Gastrocnemius medialis (tissue), 4 donors: ENCODE data around the gene SLC9C1. TPM values are rescaled to one million over a fixed set of nuclear protein-coding genes. Genes with fewer than 3 reads are reported as not detected.

Experiments used
- ATAC-seq, 2 donors: fragments of 150-250 bp; one replicate each; pipeline ENCODE4 v1.9.1; 2016
- DNase-seq, 2 donors: peaks; one replicate each; pipeline ENCODE4 v3.0.0-alpha.2; 2019
- H3K27ac ChIP-seq, 4 donors: fragments of 200-600 bp; sonication (generic); 1 replicate in 1 of 4; 2 replicates in 3 of 4; pipeline ENCODE4 v1.5.1; 2016 to 2018; ENCODE audit warnings: mild to moderate bottlenecking in 2 of 4, moderate library complexity in 1 of 4
- H3K27me3 ChIP-seq, 3 donors: fragments of 200-600 bp; sonication (generic) in 2 of 3; 1 replicate in 1 of 3; 2 replicates in 2 of 3; pipeline versions ENCODE4 v1.5.1 to v1.6.0; 2016 to 2019; ENCODE audit warnings: mild to moderate bottlenecking in 1 of 3, moderate library complexity in 1 of 3
- H3K36me3 ChIP-seq, 2 donors: fragments of 200-600 bp; sonication (generic) in 1 of 2; one replicate each; pipeline ENCODE4 v1.5.1; 2017 to 2018
- H3K4me1 ChIP-seq, 2 donors: fragments of 200-600 bp; sonication (generic) in 1 of 2; one replicate each; pipeline ENCODE4 v1.5.1; 2016 to 2017; ENCODE audit warnings: mild to moderate bottlenecking in 2 of 2
- H3K4me3 ChIP-seq, 4 donors: fragments of 200-600 bp; sonication (generic) in 3 of 4; 1 replicate in 1 of 4; 2 replicates in 3 of 4; pipeline ENCODE4 v1.5.1; 2016 to 2019; ENCODE audit warnings: mild to moderate bottlenecking in 2 of 4
- H3K9me3 ChIP-seq, 3 donors: fragments of 200-600 bp; sonication (generic) in 2 of 3; 1 replicate in 1 of 3; 2 replicates in 2 of 3; pipeline ENCODE4 v1.5.1; 2016 to 2019
- CTCF ChIP-seq, 5 experiments: fragments of 450-650 bp in 3 of 5; fragments of 200-600 bp in 2 of 5; sonication (generic) in 2 of 5; IDR thresholded peaks in 4 of 5; conservative IDR thresholded peaks in 1 of 5; 1 replicate in 4 of 5; 2 replicates in 1 of 5; pipeline ENCODE4 v1.5.1; 2016 to 2019; ENCODE audit warnings: antibody characterized with exemption in 5 of 5, mild to moderate bottlenecking in 3 of 5, moderate library complexity in 3 of 5
- POLR2A ChIP-seq, 2 donors: fragments of 450-650 bp; IDR thresholded peaks; one replicate each; pipeline ENCODE4 v1.6.1; 2017; ENCODE audit warnings: antibody characterized with exemption in 2 of 2, mild to moderate bottlenecking in 2 of 2, moderate library complexity in 2 of 2
- in situ Hi-C, 4 donors: fragments of 200-750 bp; cut with MboI; loops; one replicate each; pipeline versions ENCODE4 v1.15.0 to v1.8.0; 2017; ENCODE audit warnings: low sequenced_read_pairs in 4 of 4
- intact Hi-C: fragments of 100-400 bp; cut with DNase I; formaldehyde crosslinking; loops from one replicate; pipeline ENCODE4 v1.15.1; 2023; ENCODE audit warnings: low total_unique reads
- total RNA-seq, 4 donors: library from RNA; depleted of rRNA; stranded (reverse); fragments of >200 nt; gene quantifications; one replicate each; pipeline versions ENCODE4 v1.1.0 to v1.2.3, GENCODE V29; 2016

SLC9C1 gene
- total RNA-seq, result not detected

- Histone ChIP-seq H3K9me3 (no peaks in the 10 kb centered on the region), H3K36me3 (no peaks in the 10 kb centered on the region), H3K27ac (peak within 1 kb of the TSS in 3 of 4 donors; percentile 31 to 66 (median 31)), H3K4me1 (peaks cover 0 to 3% of the 10 kb centered on the region in 2 donors), H3K4me3 (peak within 1 kb of the TSS; percentile 35 to 49 (median 42)), H3K27me3 (no peaks in the 10 kb centered on the region)
- no peak for DNase-seq
- in situ Hi-C loops (loop anchor here in 1 of 4 donors (25.0 kb wide), 1 partner anchor 219 kb away; no protein-coding TSS in a partner anchor), intact Hi-C loops (loop anchor here (5.0 kb wide), 1 partner anchor 239 kb away; no protein-coding TSS in a partner anchor)
- TF ChIP-seq POLR2A (IDR thresholded peaks at IDR 0.05) (no peak), CTCF (IDR thresholded peaks at IDR 0.05 in 4 of 5, conservative IDR thresholded peaks at IDR 0.05 in 1 of 5) (peak in 3 of 5 experiments; percentile 27 to 46 (median 42))
- peak; percentile 72 to 79 for ATAC-seq
These were observed at the start of gene SLC9C1 for GRCh38 chr3:112293368-112294321. TSS of gene SLC9C1 (minus strand) at chr3:112294216. CDS start at chr3:112286791, 7,425 bp downstream.

- in situ Hi-C loops, result loop anchor here in 1 of 4 donors (25.0 kb wide), 1 partner anchor 171 kb away; no protein-coding TSS in a partner anchor
- no peaks in the 10 kb centered on the region for H3K36me3 ChIP-seq
- ATAC-seq, result no peak
These were observed 47.4 kb upstream of the SLC9C1 start for GRCh38 chr3:112341386-112341785.

GRCh38 chr3:112339609-112340008 lies 45.6 kb upstream of the SLC9C1 start:
- in situ Hi-C loops (loop anchor here in 1 of 4 donors (25.0 kb wide), 1 partner anchor 173 kb away; no protein-coding TSS in a partner anchor), intact Hi-C loops (no loop called here)
- TF ChIP-seq POLR2A (IDR thresholded peaks at IDR 0.05), result no peak
- no peak for TF ChIP-seq CTCF (IDR thresholded peaks at IDR 0.05 in 4 of 5, conservative IDR thresholded peaks at IDR 0.05 in 1 of 5)
- no peaks in the 10 kb centered on the region for H3K4me1 ChIP-seq
- no peak overlapping the region for H3K4me3 ChIP-seq
- peaks cover 0 to 4% (median 0%) of the 10 kb centered on the region in 3 donors for H3K27me3 ChIP-seq
- H3K9me3 ChIP-seq, result no peaks in the 10 kb centered on the region
- H3K36me3 ChIP-seq, result no peaks in the 10 kb centered on the region
- DNase-seq, result no peak
- H3K27ac ChIP-seq, result no peak overlapping the region
- ATAC-seq, result no peak

More at GRCh38 chr3:112341386-112341785, 47.4 kb upstream of the SLC9C1 start:
- no peak overlapping the region for H3K27ac ChIP-seq
- no peaks in the 10 kb centered on the region for H3K27me3 ChIP-seq
- H3K9me3 ChIP-seq, result no peaks in the 10 kb centered on the region
- H3K4me1 ChIP-seq, result no peaks in the 10 kb centered on the region
- TF ChIP-seq CTCF (IDR thresholded peaks at IDR 0.05 in 4 of 5, conservative IDR thresholded peaks at IDR 0.05 in 1 of 5), result no peak
- TF ChIP-seq POLR2A (IDR thresholded peaks at IDR 0.05), result no peak
- H3K4me3 ChIP-seq, result no peak overlapping the region
- intact Hi-C loops, result no loop called here
- DNase-seq, result no peak

- Histone ChIP-seq H3K4me1 (no peaks in the 10 kb centered on the region), H3K27me3 (peaks cover 0 to 5% (median 0%) of the 10 kb centered on the region in 3 donors), H3K36me3 (no peaks in the 10 kb centered on the region), H3K9me3 (no peaks in the 10 kb centered on the region), H3K4me3 (no peak overlapping the region), H3K27ac (no peak overlapping the region)
- intact Hi-C loops (no loop called here), in situ Hi-C loops (loop anchor here in 1 of 4 donors (25.0 kb wide), 1 partner anchor 173 kb away; no protein-coding TSS in a partner anchor)
- DNase-seq (no peak), ATAC-seq (no peak)
- TF ChIP-seq POLR2A (IDR thresholded peaks at IDR 0.05), result no peak
- TF ChIP-seq CTCF (IDR thresholded peaks at IDR 0.05 in 4 of 5, conservative IDR thresholded peaks at IDR 0.05 in 1 of 5), result no peak
These were observed 45.1 kb upstream of the SLC9C1 start for GRCh38 chr3:112339134-112339533.
